Panc1 (cell line): ENCODE results near the gene B4GALT5.

ENCODE experiments used
- CTCF ChIP-seq: fragments of 450-650 bp; IDR thresholded peaks from 2 replicates; pipeline ENCODE4 v1.5.1; 2017; ENCODE audit warnings: mild to moderate bottlenecking
- POLR2AphosphoS5 ChIP-seq: IDR thresholded peaks from 2 replicates; pipeline ENCODE4 v1.6.1; 2012; ENCODE audit warnings: mild to moderate bottlenecking, low read depth, low read length, moderate library complexity
- REST ChIP-seq, 2 experiments: IDR thresholded peaks; 2 replicates each; pipeline ENCODE4 v1.6.1; 2011 to 2012; ENCODE audit warnings: low read depth in 2 of 2, control low read depth in 1 of 2, low read length in 1 of 2, mild to moderate bottlenecking in 1 of 2, moderate library complexity in 1 of 2; ENCODE audit not compliant: insufficient read depth in 1 of 2
- SIN3A ChIP-seq: IDR thresholded peaks from 2 replicates; pipeline ENCODE4 v1.6.1; 2012; ENCODE audit warnings: low read depth, mild to moderate bottlenecking, low read length, moderate library complexity, borderline replicate concordance; ENCODE audit not compliant: insufficient read depth
- TCF7L2 ChIP-seq: IDR thresholded peaks from 2 replicates; pipeline ENCODE4 v1.6.1; 2011; ENCODE audit warnings: mild to moderate bottlenecking, low read depth, low read length, inconsistent platforms

GRCh38 chr20:49724408-49725223, 10.9 kb upstream of the B4GALT5 start:
- TF ChIP-seq CTCF = no peak
- no peak for TF ChIP-seq POLR2AphosphoS5
- TF ChIP-seq REST (IDR thresholded peaks at IDR 0.05; ENCODE audit: insufficient read depth in 1 of 2, low read depth in 2 of 2, low read length in 1 of 2) = no peak
- TF ChIP-seq TCF7L2 = no peak
- TF ChIP-seq SIN3A = no peak
